H1 (cell line): ENCODE results near the gene DCX. TPM values are rescaled to one million over a fixed set of nuclear protein-coding genes. Genes with fewer than 3 reads are reported as not detected.

Experiments
- FOSL1 ChIP-seq: IDR thresholded peaks from 2 replicates; pipeline ENCODE4 v1.6.1; 2011; ENCODE audit warnings: mild to moderate bottlenecking, low read depth, low read length, moderate library complexity; ENCODE audit not compliant: insufficient read depth
- KDM1A ChIP-seq: fragments of 200-600, 300-600 bp; sonication (generic); IDR thresholded peaks from 2 replicates; pipeline ENCODE4 v1.7.1; 2016; ENCODE audit warnings: mild to moderate bottlenecking, low read length, borderline replicate concordance
- SP4 ChIP-seq: IDR thresholded peaks from 2 replicates; pipeline ENCODE4 v1.6.1; 2012; ENCODE audit warnings: low read length, inconsistent platforms
- SUZ12 ChIP-seq: fragments of 200-600 bp; sonication (generic); IDR thresholded peaks from 2 replicates; pipeline ENCODE4 v1.6.1; 2012; ENCODE audit warnings: mild to moderate bottlenecking, inconsistent platforms, low read length, moderate library complexity, mixed read lengths
- USF2 ChIP-seq: IDR thresholded peaks from 2 replicates; pipeline ENCODE4 v1.6.1; 2011; ENCODE audit warnings: low read length, improper control_type of control experiment
- polyA plus RNA-seq, 7 experiments: library from polyadenylated mRNA; depleted of rRNA in 3 of 7; stranded (reverse) in 5 of 7; unstranded in 2 of 7; fragments of >200 nt in 5 of 7; fragments of 200-250 nt in 2 of 7; gene quantifications; 1 replicate in 5 of 7; 2 replicates in 1 of 7; 4 replicates in 1 of 7; pipeline versions ENCODE4 v1.2.1 to v1.2.3, GENCODE V29; 2011 to 2013; ENCODE audit warnings: missing spikeins in 2 of 7, mixed read lengths in 2 of 7
- total RNA-seq: library from RNA; stranded (reverse); fragmentation: NEBNext Ultra II Directional; extraction: Animal tissue kit (Norgen Biotek cat#: 25700); gene quantifications from 2 replicates; pipeline ENCODE4 v1.2.1, GENCODE V29; 2021
- TF ChIP-seq, protein P1 (sequence below): fragments of 300-600 bp; sonication (generic); IDR thresholded peaks from 2 replicates; pipeline ENCODE4 v1.7.1; 2012; ENCODE audit warnings: low read length, moderate library complexity, mild to moderate bottlenecking, inconsistent platforms; ENCODE audit not compliant: insufficient replicate concordance
- TF ChIP-seq, protein P2 (sequence below), 3 experiments: IDR thresholded peaks; 1 replicate in 2 of 3; 2 replicates in 1 of 3; pipeline versions ENCODE4 v1.5.1 to v1.6.1; 2011; ENCODE audit warnings: low read length in 3 of 3, mild to moderate bottlenecking in 3 of 3, inconsistent platforms in 2 of 3, low read depth in 1 of 3, moderate library complexity in 1 of 3; ENCODE audit not compliant: insufficient read depth in 1 of 3; ENCODE audit errors: control extremely low read depth in 1 of 3

DCX gene
- total and polyA plus RNA-seq, 2 of the 8 experiments (the other 6 are each of a cell fraction or from before 2014, with no cell fraction given): 1.3 to 3.3 TPM

GRCh38 chrX:111308039-111308438, 104.0 kb downstream of the DCX start (continued):
- TF ChIP-seq, protein P1, sequence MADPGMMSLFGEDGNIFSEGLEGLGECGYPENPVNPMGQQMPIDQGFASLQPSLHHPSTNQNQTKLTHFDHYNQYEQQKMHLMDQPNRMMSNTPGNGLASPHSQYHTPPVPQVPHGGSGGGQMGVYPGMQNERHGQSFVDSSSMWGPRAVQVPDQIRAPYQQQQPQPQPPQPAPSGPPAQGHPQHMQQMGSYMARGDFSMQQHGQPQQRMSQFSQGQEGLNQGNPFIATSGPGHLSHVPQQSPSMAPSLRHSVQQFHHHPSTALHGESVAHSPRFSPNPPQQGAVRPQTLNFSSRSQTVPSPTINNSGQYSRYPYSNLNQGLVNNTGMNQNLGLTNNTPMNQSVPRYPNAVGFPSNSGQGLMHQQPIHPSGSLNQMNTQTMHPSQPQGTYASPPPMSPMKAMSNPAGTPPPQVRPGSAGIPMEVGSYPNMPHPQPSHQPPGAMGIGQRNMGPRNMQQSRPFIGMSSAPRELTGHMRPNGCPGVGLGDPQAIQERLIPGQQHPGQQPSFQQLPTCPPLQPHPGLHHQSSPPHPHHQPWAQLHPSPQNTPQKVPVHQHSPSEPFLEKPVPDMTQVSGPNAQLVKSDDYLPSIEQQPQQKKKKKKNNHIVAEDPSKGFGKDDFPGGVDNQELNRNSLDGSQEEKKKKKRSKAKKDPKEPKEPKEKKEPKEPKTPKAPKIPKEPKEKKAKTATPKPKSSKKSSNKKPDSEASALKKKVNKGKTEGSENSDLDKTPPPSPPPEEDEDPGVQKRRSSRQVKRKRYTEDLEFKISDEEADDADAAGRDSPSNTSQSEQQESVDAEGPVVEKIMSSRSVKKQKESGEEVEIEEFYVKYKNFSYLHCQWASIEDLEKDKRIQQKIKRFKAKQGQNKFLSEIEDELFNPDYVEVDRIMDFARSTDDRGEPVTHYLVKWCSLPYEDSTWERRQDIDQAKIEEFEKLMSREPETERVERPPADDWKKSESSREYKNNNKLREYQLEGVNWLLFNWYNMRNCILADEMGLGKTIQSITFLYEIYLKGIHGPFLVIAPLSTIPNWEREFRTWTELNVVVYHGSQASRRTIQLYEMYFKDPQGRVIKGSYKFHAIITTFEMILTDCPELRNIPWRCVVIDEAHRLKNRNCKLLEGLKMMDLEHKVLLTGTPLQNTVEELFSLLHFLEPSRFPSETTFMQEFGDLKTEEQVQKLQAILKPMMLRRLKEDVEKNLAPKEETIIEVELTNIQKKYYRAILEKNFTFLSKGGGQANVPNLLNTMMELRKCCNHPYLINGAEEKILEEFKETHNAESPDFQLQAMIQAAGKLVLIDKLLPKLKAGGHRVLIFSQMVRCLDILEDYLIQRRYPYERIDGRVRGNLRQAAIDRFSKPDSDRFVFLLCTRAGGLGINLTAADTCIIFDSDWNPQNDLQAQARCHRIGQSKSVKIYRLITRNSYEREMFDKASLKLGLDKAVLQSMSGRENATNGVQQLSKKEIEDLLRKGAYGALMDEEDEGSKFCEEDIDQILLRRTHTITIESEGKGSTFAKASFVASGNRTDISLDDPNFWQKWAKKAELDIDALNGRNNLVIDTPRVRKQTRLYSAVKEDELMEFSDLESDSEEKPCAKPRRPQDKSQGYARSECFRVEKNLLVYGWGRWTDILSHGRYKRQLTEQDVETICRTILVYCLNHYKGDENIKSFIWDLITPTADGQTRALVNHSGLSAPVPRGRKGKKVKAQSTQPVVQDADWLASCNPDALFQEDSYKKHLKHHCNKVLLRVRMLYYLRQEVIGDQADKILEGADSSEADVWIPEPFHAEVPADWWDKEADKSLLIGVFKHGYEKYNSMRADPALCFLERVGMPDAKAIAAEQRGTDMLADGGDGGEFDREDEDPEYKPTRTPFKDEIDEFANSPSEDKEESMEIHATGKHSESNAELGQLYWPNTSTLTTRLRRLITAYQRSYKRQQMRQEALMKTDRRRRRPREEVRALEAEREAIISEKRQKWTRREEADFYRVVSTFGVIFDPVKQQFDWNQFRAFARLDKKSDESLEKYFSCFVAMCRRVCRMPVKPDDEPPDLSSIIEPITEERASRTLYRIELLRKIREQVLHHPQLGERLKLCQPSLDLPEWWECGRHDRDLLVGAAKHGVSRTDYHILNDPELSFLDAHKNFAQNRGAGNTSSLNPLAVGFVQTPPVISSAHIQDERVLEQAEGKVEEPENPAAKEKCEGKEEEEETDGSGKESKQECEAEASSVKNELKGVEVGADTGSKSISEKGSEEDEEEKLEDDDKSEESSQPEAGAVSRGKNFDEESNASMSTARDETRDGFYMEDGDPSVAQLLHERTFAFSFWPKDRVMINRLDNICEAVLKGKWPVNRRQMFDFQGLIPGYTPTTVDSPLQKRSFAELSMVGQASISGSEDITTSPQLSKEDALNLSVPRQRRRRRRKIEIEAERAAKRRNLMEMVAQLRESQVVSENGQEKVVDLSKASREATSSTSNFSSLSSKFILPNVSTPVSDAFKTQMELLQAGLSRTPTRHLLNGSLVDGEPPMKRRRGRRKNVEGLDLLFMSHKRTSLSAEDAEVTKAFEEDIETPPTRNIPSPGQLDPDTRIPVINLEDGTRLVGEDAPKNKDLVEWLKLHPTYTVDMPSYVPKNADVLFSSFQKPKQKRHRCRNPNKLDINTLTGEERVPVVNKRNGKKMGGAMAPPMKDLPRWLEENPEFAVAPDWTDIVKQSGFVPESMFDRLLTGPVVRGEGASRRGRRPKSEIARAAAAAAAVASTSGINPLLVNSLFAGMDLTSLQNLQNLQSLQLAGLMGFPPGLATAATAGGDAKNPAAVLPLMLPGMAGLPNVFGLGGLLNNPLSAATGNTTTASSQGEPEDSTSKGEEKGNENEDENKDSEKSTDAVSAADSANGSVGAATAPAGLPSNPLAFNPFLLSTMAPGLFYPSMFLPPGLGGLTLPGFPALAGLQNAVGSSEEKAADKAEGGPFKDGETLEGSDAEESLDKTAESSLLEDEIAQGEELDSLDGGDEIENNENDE: no peak
- no peak for TF ChIP-seq USF2
- TF ChIP-seq, protein P2, sequence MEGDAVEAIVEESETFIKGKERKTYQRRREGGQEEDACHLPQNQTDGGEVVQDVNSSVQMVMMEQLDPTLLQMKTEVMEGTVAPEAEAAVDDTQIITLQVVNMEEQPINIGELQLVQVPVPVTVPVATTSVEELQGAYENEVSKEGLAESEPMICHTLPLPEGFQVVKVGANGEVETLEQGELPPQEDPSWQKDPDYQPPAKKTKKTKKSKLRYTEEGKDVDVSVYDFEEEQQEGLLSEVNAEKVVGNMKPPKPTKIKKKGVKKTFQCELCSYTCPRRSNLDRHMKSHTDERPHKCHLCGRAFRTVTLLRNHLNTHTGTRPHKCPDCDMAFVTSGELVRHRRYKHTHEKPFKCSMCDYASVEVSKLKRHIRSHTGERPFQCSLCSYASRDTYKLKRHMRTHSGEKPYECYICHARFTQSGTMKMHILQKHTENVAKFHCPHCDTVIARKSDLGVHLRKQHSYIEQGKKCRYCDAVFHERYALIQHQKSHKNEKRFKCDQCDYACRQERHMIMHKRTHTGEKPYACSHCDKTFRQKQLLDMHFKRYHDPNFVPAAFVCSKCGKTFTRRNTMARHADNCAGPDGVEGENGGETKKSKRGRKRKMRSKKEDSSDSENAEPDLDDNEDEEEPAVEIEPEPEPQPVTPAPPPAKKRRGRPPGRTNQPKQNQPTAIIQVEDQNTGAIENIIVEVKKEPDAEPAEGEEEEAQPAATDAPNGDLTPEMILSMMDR (IDR thresholded peaks at IDR 0.05; ENCODE audit: control extremely low read depth in 1 of 3, insufficient read depth in 1 of 3, low read depth in 1 of 3, low read length in 3 of 3): no peak
- TF ChIP-seq SUZ12: no peak
- no peak for TF ChIP-seq SP4
- no peak for TF ChIP-seq KDM1A
- no peak for TF ChIP-seq FOSL1
